ENCODE results near the gene ACADS. TPM values are rescaled to one million over a fixed set of nuclear protein-coding genes. Genes with fewer than 3 reads are reported as not detected.
A peak's percentile ranks its signal among the peaks of the same experiment; 100 is the strongest.

ACADS gene
- total RNA-seq, 1 donor from 2014 or later: 20.0 TPM

- no peak for TF ChIP-seq CTCF (IDR thresholded peaks at IDR 0.05; ENCODE audit: insufficient read depth, low read length, poor library complexity, severe bottlenecking)
- DNase-seq (ENCODE audit: low read depth): no peak
- Histone ChIP-seq H3K36me3 (ENCODE audit: control insufficient read depth, insufficient read depth, low read length) (peaks cover 3% of the 10 kb centered on the region), H3K27me3 (ENCODE audit: control insufficient read depth, insufficient read depth, low read length) (no peaks in the 10 kb centered on the region), H3K4me3 (ENCODE audit: low read depth, low read length) (peak overlapping the region; percentile 80)
These were observed 14.2 kb upstream of the ACADS start for GRCh38 chr12:120711411-120711810.

- Histone ChIP-seq H3K27me3 (ENCODE audit: control insufficient read depth, insufficient read depth, low read length) (no peaks in the 10 kb centered on the region), H3K4me3 (ENCODE audit: low read depth, low read length) (no peak overlapping the region), H3K36me3 (ENCODE audit: control insufficient read depth, insufficient read depth, low read length) (peaks cover 3% of the 10 kb centered on the region)
- TF ChIP-seq CTCF (IDR thresholded peaks at IDR 0.05; ENCODE audit: insufficient read depth, low read length, poor library complexity, severe bottlenecking): no peak
- no peak for DNase-seq (ENCODE audit: low read depth)
These were observed 13.0 kb upstream of the ACADS start for GRCh38 chr12:120712610-120713009.

DNA sequence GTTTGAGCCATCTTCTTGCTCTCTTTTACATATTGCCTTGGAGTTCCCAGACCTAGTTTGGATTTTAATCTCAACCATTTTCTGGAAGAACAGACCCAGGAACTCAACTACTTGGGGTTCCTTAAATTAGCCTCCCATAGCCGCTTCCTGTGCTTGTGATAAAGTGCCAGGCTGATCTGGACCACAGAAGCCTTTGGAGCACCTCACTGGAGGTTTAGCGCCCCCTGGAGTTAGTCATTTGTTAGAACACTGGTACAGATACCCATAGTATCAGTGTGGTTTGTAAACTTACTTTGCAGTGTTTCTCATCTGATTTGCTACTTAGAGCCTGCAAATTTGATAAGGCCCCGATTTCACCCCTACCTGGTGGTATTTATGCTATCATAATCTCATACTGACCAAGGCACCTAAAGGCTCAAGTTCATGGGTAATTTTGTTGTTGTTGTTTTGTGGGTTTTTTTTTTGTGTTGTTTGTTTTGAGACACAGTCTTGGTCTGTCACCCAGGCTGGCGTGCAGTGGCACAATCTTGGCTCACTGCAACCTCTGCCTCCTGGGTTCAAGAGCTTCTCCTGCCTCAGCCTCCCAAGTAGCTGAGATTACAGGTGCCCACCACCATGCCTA lies 11.7 kb upstream of the ACADS start:
- DNase-seq (ENCODE audit: low read depth): no peak
- H3K4me3 ChIP-seq (ENCODE audit: low read depth, low read length): no peak overlapping the region
- TF ChIP-seq CTCF (IDR thresholded peaks at IDR 0.05; ENCODE audit: insufficient read depth, low read length, poor library complexity, severe bottlenecking): peak; percentile 84
- H3K27me3 ChIP-seq (ENCODE audit: control insufficient read depth, insufficient read depth, low read length): no peaks in the 10 kb centered on the region
- peaks cover 3% of the 10 kb centered on the region for H3K36me3 ChIP-seq (ENCODE audit: control insufficient read depth, insufficient read depth, low read length)

GRCh38 chr12:120718055-120718454 lies 7.6 kb upstream of the ACADS start:
- H3K27me3 ChIP-seq (ENCODE audit: control insufficient read depth, insufficient read depth, low read length): no peaks in the 10 kb centered on the region
- DNase-seq (ENCODE audit: low read depth): no peak
- TF ChIP-seq CTCF (IDR thresholded peaks at IDR 0.05; ENCODE audit: insufficient read depth, low read length, poor library complexity, severe bottlenecking): no peak
- peaks cover 8% of the 10 kb centered on the region for H3K36me3 ChIP-seq (ENCODE audit: control insufficient read depth, insufficient read depth, low read length)
- H3K4me3 ChIP-seq (ENCODE audit: low read depth, low read length): no peak overlapping the region

GRCh38 chr12:120719072-120719471 lies 6.6 kb upstream of the ACADS start:
- no peak for DNase-seq (ENCODE audit: low read depth)
- H3K4me3 ChIP-seq (ENCODE audit: low read depth, low read length): no peak overlapping the region
- peaks cover 8% of the 10 kb centered on the region for H3K36me3 ChIP-seq (ENCODE audit: control insufficient read depth, insufficient read depth, low read length)
- no peaks in the 10 kb centered on the region for H3K27me3 ChIP-seq (ENCODE audit: control insufficient read depth, insufficient read depth, low read length)
- TF ChIP-seq CTCF (IDR thresholded peaks at IDR 0.05; ENCODE audit: insufficient read depth, low read length, poor library complexity, severe bottlenecking): no peak
